HG02973 (cell line): ENCODE results near the gene YY1AP1.
A peak's percentile ranks its signal among the peaks of the same experiment; 100 is the strongest.
"Not testable (repeated sequence)": the region's sequence is repeated elsewhere in the genome, so short reads cannot be mapped to it uniquely, and the experiment has no call there.

Experiments used
- ATAC-seq: cut with Tn5 transposase; IDR thresholded peaks from one replicate; pipeline ENCODE4 v1.9.1; 2021; ENCODE audit warnings: moderate library complexity; ENCODE audit not compliant: unreplicated experiment

Gene YY1AP1

GRCh38 chr1:155695608-155696007 is 7.0 kb upstream of the YY1AP1 start:
- no peak for ATAC-seq

- ATAC-seq, result no peak
Observed at GRCh38 chr1:155695072-155695471, 6.5 kb upstream of the YY1AP1 start.

- ATAC-seq, result no peak
Observed at GRCh38 chr1:155694167-155694566, 5.6 kb upstream of the YY1AP1 start.

- ATAC-seq, result no peak
Observed at GRCh38 chr1:155691992-155692528, 3.5 kb upstream of the YY1AP1 start.

GRCh38 chr1:155689081-155689607 is 570 bp upstream of the YY1AP1 start, which contains the start of gene DAP3:
Gene DAP3, plus strand, starts transcription at chr1:155689091. Its CDS starts 20,689 bp downstream, at chr1:155709780.
- ATAC-seq, result not testable (repeated sequence)

GRCh38 chr1:155687705-155688323 is 760 bp downstream of the YY1AP1 start:
- ATAC-seq, result peak; percentile 26

GRCh38 chr1:155681776-155682175 is 6.8 kb downstream of the YY1AP1 start:
- ATAC-seq, result no peak

- no peak for ATAC-seq
Observed at GRCh38 chr1:155680531-155680930, 8.0 kb downstream of the YY1AP1 start.

GRCh38 chr1:155678992-155679391 is 9.6 kb downstream of the YY1AP1 start:
- ATAC-seq, result not testable (repeated sequence)

- no peak for ATAC-seq
Observed at GRCh38 chr1:155678027-155678426, 10.5 kb downstream of the YY1AP1 start.

GRCh38 chr1:155673003-155673402 is 15.6 kb downstream of the YY1AP1 start:
- ATAC-seq, result no peak

- ATAC-seq, result no peak
Observed at GRCh38 chr1:155671750-155672149, 16.8 kb downstream of the YY1AP1 start.

GRCh38 chr1:155669233-155670162 is 19.1 kb downstream of the YY1AP1 start:
- no peak for ATAC-seq

GRCh38 chr1:155661239-155661638 is 27.3 kb downstream of the YY1AP1 start:
- not testable (repeated sequence) for ATAC-seq

GRCh38 chr1:155657463-155657862 is 31.1 kb downstream of the YY1AP1 start:
- ATAC-seq, result no peak

- ATAC-seq, result no peak
Observed at GRCh38 chr1:155652951-155653350, 35.6 kb downstream of the YY1AP1 start.

- ATAC-seq, result no peak
Observed at GRCh38 chr1:155651861-155652661, 36.5 kb downstream of the YY1AP1 start.

GRCh38 chr1:155650231-155650757 is 38.3 kb downstream of the YY1AP1 start:
- no peak for ATAC-seq

GRCh38 chr1:155649676-155650075 is 38.9 kb downstream of the YY1AP1 start:
- ATAC-seq, result no peak
